ENCODE results near the gene TIMM10.
"Not testable (repeated sequence)": the region's sequence is repeated elsewhere in the genome, so short reads cannot be mapped to it uniquely, and the experiment has no call there.

The TIMM10 gene

DNA sequence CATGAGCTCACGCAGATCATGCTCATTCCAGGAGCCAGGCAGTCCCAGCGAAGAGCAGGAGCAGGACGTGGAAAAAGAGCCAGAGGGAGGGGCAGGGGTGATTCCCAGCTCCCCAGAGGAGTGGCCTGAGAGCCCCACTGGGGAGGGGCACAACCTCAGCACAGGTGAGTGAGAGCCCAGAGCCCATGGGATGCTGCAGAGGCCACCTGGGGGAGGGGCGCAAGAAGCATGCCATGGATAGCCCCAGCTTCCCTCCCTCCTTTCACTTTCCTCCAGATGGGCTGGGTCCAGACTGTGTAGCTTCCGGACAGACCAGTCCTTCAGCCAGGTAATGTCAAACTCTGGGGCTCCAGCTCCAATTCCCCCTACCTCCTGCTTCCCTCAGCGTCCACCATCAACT, 13.0 kb upstream of the TIMM10 start:
- no peak for DNase-seq (ENCODE audit: low read depth, low spot score)
- no peak overlapping the region for H3K27ac ChIP-seq

DNA sequence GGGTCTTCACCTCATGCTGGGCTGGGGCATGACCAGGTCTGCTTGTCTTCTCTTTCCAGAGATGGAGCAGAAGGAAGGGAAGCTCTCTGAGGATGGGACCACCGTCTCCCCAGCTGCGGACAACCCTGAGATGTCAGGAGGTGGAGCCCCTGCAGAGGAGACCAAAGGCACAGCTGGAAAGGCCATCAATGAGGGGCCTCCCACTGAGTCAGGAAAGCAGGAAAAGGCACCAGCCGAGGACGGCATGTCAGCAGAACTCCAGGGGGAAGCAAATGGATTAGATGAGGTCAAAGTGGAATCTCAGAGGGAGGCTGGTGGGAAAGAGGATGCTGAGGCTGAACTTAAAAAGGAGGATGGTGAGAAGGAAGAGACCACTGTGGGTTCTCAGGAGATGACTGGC, 12.0 kb upstream of the TIMM10 start:
- H3K27ac ChIP-seq, result no peak overlapping the region
- no peak for DNase-seq (ENCODE audit: low read depth, low spot score)

DNA sequence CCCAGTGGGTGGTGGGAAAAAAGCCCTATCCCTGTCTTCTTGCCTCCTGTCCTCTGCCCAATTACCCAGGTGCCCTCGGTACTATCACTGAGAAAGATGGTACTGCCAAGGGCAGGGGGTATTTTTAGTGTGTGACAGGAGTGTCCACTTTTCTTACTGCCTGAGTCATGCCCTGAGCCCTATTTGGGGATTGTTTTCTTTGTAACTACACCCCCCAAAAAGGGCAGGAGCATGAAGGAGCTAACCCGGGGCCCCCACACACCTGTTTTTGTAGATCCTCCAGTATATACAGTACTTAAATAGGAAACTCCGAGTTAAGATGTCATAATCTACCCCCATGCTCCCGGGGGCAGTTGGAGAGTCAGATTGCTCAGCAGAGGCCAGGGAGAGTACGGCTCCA, 10.6 kb upstream of the TIMM10 start:
- DNase-seq (ENCODE audit: low read depth, low spot score), result no peak
- no peak overlapping the region for H3K27ac ChIP-seq

GRCh38 chr11:57539342-57539741, 8.8 kb upstream of the TIMM10 start:
- H3K27ac ChIP-seq, result no peak overlapping the region
- DNase-seq (ENCODE audit: low read depth, low spot score), result no peak

DNA sequence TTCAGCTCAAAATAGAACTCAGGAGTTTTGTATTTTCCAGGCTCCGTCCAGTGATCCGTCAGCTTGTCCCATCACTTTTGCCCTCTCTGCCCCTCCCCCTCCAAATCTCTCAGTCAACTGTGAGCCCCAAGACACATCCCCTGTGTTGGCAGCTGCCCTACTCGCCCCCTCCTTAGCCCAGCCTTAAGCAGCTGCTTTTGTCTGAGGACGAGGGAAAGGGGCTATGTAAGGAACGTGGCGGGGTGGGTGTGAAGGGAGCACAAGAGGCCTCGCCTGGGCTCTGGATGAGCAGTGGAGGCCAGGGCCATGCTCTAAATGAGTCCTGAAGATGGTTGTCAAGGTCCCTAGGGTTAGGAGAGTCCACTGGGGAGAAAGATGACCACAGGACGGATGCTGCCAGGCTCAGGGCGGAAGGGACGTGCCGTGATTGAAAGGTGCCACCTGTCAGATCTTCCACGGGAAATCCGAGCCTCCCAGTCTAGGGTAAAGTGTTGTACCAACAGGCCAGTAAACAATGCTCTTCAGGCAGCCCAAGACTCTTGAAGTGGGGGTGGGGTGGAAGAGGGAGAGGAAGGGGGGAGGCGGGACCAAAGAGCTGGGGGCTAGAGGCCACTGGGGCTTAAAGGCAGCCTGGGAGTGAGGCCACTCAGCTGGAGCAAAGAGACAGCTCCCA, 6.5 kb upstream of the TIMM10 start, which contains the start of gene SMTNL1:
SMTNL1 (plus strand) TSS at position 649 of the 673 bp plus-strand sequence. CDS start 5,048 bp downstream, outside the sequence.
- DNase-seq (ENCODE audit: low read depth, low spot score), result no peak
- H3K27ac ChIP-seq, result no peak within 1 kb of the TSS

DNA sequence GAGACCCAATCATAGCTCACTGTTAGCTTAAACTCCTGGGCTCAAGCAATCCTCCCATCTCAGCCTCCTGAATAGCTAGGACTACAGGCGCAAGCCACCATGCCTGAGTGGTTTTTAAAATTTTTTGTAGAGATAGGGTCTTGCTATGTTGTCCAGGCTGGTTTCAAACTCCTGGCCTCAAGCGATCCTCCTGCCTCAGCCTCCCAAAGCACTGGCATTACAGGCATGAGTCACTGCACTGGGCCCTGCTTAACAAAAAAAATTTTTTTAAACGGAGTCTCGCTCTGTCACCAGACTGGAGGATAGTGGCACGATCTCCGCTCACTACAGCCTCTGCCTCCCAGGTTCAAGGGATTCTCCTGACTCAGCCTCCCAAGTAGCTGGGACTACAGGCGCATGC, 3.9 kb upstream of the TIMM10 start:
- not testable (repeated sequence) for DNase-seq (ENCODE audit: low read depth, low spot score); H3K27ac ChIP-seq

DNA sequence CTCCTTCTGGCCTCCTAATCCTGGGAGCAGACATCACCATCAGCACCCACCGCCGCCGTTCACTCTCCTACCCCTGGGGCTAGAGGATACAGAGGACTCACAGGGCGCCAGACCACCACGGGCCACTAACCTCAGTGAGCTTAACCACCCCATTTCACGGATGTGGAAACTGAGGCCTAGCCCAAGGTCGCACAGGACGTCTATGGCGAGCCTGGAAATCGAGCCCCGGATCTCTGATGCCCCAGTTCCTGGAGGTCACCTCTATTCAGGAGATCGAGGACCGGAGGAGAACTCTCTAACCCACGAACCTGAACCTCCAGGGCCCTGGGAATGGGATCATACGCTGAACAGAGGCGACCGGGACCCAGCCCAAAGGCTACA, 349 bp downstream of the TIMM10 start:
- peak overlapping the region; percentile 41 for H3K27ac ChIP-seq
- DNase-seq (ENCODE audit: low read depth, low spot score), result no peak

DNA sequence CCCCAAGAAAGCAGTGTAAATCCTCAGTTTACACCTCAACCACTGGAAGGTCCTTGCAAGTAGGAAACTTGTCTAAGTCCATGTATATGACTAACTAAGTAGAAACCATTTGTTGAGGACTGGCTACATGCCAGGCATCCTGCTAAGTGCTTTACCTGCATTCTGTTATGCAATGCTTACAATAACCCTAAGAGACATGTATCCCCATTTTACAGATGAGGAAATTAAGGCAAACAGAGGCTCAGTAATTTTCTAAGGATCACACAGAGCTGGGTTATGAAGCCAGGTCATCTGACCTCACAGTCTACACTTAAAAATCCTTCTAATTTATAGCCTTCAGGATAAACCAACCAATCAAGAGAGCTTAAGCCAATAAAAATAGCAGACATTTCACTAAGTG, 1.5 kb downstream of the TIMM10 start:
- no peak overlapping the region for H3K27ac ChIP-seq

GRCh38 chr11:57527056-57527631, 3.4 kb downstream of the TIMM10 start:
- no peak overlapping the region for H3K27ac ChIP-seq
- DNase-seq (ENCODE audit: low read depth, low spot score), result no peak

More for the DNA sequence above, 1.5 kb downstream of the TIMM10 start:
- no peak for DNase-seq (ENCODE audit: low read depth, low spot score)

- H3K27ac ChIP-seq, result no peak overlapping the region
- DNase-seq (ENCODE audit: low read depth, low spot score), result no peak
These were observed 7.1 kb downstream of the TIMM10 start for GRCh38 chr11:57523419-57523818.

DNA sequence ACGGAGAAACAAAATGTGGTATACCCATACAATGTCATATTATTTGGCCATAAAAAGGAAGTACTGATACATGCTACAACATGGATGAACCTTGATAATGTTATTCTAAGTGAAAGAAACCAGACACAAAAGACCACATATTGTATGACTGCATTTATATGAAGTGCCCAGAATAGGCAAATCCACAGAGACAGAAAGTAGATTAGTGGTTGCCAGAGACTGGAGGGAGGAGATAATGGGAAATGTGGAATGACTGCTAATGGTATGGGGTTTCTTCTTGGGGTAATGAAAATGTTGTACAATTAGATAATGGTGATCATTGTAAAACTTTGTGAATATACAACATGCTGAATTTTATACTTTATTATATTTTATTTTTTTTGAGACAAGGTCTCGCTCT, 9.4 kb downstream of the TIMM10 start:
- H3K27ac ChIP-seq, result no peak overlapping the region
- no peak for DNase-seq (ENCODE audit: low read depth, low spot score)

DNA sequence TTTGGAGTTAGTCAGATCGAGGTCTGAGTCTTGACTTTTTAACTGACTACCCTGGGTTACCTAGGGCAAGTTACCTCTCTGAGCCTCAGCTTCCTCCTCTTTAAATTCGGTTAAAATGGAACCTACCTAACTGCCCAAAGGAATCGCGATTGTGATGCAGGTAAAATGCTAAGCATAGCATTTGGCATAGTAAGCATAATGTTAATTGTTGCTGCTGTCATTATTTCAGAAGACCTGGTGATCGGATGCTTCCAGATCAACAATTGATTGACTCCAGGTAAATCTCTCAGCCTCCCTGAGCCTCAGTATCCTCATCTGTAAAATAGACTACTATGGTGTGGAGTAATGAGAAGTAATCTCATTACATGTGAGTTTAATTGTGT, 14.5 kb downstream of the TIMM10 start:
- H3K27ac ChIP-seq, result no peak overlapping the region

GRCh38 chr11:57515332-57516060, 15.1 kb downstream of the TIMM10 start, which contains the start of gene SLC43A1:
TSS of gene SLC43A1 (minus strand) at chr11:57515702. CDS start at chr11:57514111, 1,591 bp downstream.
- DNase-seq (ENCODE audit: low read depth, low spot score), result no peak
- H3K27ac ChIP-seq, result no peak within 1 kb of the TSS

More for the DNA sequence above, 14.5 kb downstream of the TIMM10 start:
- DNase-seq (ENCODE audit: low read depth, low spot score), result no peak

- no peak overlapping the region for H3K27ac ChIP-seq
- no peak for DNase-seq (ENCODE audit: low read depth, low spot score)
These were observed 15.8 kb downstream of the TIMM10 start for GRCh38 chr11:57514538-57515331.

- no peak overlapping the region for H3K27ac ChIP-seq
- no peak for DNase-seq (ENCODE audit: low read depth, low spot score)
These were observed 16.5 kb downstream of the TIMM10 start for GRCh38 chr11:57513911-57514537.

DNA sequence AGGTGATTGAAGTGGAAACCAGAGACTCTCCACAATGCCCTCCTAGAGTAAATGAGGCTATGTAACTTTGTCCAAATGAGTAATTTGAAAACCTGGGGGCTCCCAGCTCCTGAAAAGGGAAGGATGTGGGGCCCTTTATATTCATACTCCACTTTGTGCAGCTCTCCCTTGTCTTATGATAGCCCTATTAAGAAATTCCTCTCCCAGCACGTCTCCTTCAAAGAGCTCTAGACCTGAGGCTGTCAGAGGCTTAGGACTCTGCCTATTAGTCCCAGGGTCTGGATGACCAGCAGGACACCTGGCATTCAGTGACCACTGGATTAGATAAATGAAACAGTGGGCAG, 17.1 kb downstream of the TIMM10 start:
- no peak for DNase-seq (ENCODE audit: low read depth, low spot score)
- no peak overlapping the region for H3K27ac ChIP-seq

GRCh38 chr11:57512646-57513451, 17.7 kb downstream of the TIMM10 start:
- H3K27ac ChIP-seq, result no peak overlapping the region
- DNase-seq (ENCODE audit: low read depth, low spot score), result no peak

DNA sequence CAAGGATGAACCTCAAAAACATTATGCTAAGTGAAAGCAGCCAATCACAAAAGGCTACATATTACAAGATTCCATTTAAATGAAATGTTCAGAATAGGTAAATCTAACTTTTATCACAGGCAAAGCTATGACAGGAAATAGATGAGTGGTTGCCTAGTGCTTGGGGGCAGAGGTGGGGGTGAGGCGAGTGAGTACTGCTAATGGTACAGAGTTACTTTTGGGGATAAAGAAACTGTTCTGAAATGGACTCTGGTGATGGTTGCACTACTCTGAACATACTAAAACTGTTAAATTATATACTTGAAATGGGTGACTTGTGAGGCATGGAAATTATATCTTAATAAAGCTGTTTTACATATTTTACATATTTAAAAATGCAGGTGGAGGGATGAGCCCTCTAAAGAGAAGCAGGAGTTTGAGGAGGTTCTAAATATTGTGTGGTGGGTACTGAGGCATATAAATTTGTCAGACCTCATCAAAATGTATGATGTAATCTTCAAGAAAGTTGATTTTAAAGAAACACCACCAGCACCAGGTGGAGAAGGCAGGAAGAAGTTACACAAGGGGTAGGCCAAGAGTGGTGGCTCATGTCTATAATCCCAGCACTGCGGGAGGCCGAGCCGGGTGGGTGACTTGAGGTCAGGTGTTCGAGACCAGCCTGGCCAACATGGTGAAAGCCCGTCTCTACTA, 18.7 kb downstream of the TIMM10 start:
- no peak overlapping the region for H3K27ac ChIP-seq

More for the DNA sequence above, 18.7 kb downstream of the TIMM10 start:
- no peak for DNase-seq (ENCODE audit: low read depth, low spot score)
